ENCODE measurements around the gene ZNF678.
A peak's percentile ranks its signal among the peaks of the same experiment; 100 is the strongest.

Gene ZNF678

DNA sequence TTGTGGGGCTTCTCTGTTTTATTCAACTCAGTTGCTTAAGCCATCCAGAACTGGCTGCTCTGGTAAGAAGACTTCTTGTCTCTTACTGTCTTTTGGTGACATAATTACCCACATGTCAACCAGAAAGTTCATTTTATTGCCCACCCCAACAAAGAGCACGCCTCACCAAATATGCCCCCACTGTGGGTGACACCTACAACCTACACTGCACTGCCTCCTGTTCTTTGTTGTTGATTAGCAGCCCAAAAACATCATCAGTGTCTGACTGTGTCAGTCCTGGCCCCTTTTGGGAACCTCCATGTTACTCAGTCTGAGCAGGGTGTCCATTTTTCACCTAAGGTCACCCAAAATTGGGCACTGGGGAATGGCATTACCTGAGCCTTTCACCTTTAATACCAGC, 49.3 kb downstream of the ZNF678 start:
- Histone ChIP-seq H3K36me3 (ENCODE audit: insufficient read depth, low read length) (peaks cover 17% of the 10 kb centered on the region), H3K9me3 (ENCODE audit: low read length) (no peaks in the 10 kb centered on the region), H3K9ac (ENCODE audit: low read length) (no peak overlapping the region), H3K4me1 (ENCODE audit: insufficient read depth, low read length) (no peaks in the 10 kb centered on the region), H3K4me3 (ENCODE audit: low read depth in 1 of 2, low read length in 2 of 2) (no peak overlapping the region), H3K27ac (ENCODE audit: low read depth, low read length) (no peak overlapping the region), H3K27me3 (ENCODE audit: control insufficient read depth in 1 of 2, insufficient read depth in 2 of 2, low read length in 2 of 2) (no peaks in the 10 kb centered on the region)

GRCh38 chr1:227613526-227613925, 50.2 kb downstream of the ZNF678 start:
- no peaks in the 10 kb centered on the region for H3K27me3 ChIP-seq (ENCODE audit: control insufficient read depth in 1 of 2, insufficient read depth in 2 of 2, low read length in 2 of 2)
- H3K4me1 ChIP-seq (ENCODE audit: insufficient read depth, low read length): no peaks in the 10 kb centered on the region
- H3K36me3 ChIP-seq (ENCODE audit: insufficient read depth, low read length): peaks cover 22% of the 10 kb centered on the region
- H3K9me3 ChIP-seq (ENCODE audit: low read length): no peaks in the 10 kb centered on the region
- no peak overlapping the region for H3K4me3 ChIP-seq (ENCODE audit: low read depth in 1 of 2, low read length in 2 of 2)
- H3K27ac ChIP-seq (ENCODE audit: low read depth, low read length): no peak overlapping the region
- no peak overlapping the region for H3K9ac ChIP-seq (ENCODE audit: low read length)

- H3K27me3 ChIP-seq (ENCODE audit: control insufficient read depth in 1 of 2, insufficient read depth in 2 of 2, low read length in 2 of 2): no peaks in the 10 kb centered on the region
- no peaks in the 10 kb centered on the region for H3K9me3 ChIP-seq (ENCODE audit: low read length)
- peaks cover 5% of the 10 kb centered on the region for H3K36me3 ChIP-seq (ENCODE audit: insufficient read depth, low read length)
- H3K9ac ChIP-seq (ENCODE audit: low read length): no peak overlapping the region
- no peak overlapping the region for H3K27ac ChIP-seq (ENCODE audit: low read depth, low read length)
- H3K4me1 ChIP-seq (ENCODE audit: insufficient read depth, low read length): no peaks in the 10 kb centered on the region
- no peak overlapping the region for H3K4me3 ChIP-seq (ENCODE audit: low read depth in 1 of 2, low read length in 2 of 2)
Observed at GRCh38 chr1:227621211-227621610, 57.9 kb downstream of the ZNF678 start.

- H3K36me3 ChIP-seq (ENCODE audit: insufficient read depth, low read length): peaks cover 3% of the 10 kb centered on the region
- H3K27ac ChIP-seq (ENCODE audit: low read depth, low read length): no peak overlapping the region
- H3K9ac ChIP-seq (ENCODE audit: low read length): no peak overlapping the region
- H3K27me3 ChIP-seq (ENCODE audit: control insufficient read depth in 1 of 2, insufficient read depth in 2 of 2, low read length in 2 of 2): no peaks in the 10 kb centered on the region
- H3K4me1 ChIP-seq (ENCODE audit: insufficient read depth, low read length): no peaks in the 10 kb centered on the region
- H3K4me3 ChIP-seq (ENCODE audit: low read depth in 1 of 2, low read length in 2 of 2): no peak overlapping the region
- no peaks in the 10 kb centered on the region for H3K9me3 ChIP-seq (ENCODE audit: low read length)
Observed at GRCh38 chr1:227622739-227623475, 59.6 kb downstream of the ZNF678 start.

DNA sequence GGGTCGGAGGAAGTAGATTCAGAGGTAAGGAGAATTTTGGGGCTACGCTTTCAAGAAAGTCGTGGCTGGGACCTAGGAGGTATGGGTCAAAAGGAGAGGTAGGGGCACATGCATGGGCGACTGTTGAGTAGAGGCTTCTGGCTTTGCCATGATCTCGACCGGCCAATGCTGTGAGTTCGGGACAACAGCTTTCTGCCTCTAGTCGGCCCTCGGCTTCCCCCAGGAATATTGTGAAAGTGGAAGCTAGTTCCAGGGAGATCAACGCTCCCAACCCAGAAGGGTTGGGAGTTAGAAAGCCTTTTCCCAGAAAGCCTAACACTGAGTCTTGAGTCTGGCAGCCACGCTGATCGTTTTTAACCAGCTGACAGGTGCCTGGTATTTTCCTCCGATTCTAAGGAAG, 69.0 kb downstream of the ZNF678 start:
- H3K36me3 ChIP-seq (ENCODE audit: insufficient read depth, low read length): no peaks in the 10 kb centered on the region
- H3K27ac ChIP-seq (ENCODE audit: low read depth, low read length): no peak overlapping the region
- H3K9me3 ChIP-seq (ENCODE audit: low read length): peaks cover 9% of the 10 kb centered on the region
- no peaks in the 10 kb centered on the region for H3K4me1 ChIP-seq (ENCODE audit: insufficient read depth, low read length)
- no peaks in the 10 kb centered on the region for H3K27me3 ChIP-seq (ENCODE audit: control insufficient read depth in 1 of 2, insufficient read depth in 2 of 2, low read length in 2 of 2)
- H3K9ac ChIP-seq (ENCODE audit: low read length): no peak overlapping the region
- H3K4me3 ChIP-seq (ENCODE audit: low read depth in 1 of 2, low read length in 2 of 2): no peak overlapping the region

- H3K4me1 ChIP-seq (ENCODE audit: insufficient read depth, low read length): no peaks in the 10 kb centered on the region
- H3K36me3 ChIP-seq (ENCODE audit: insufficient read depth, low read length): no peaks in the 10 kb centered on the region
- H3K27me3 ChIP-seq (ENCODE audit: control insufficient read depth in 1 of 2, insufficient read depth in 2 of 2, low read length in 2 of 2): no peaks in the 10 kb centered on the region
- no peak overlapping the region for H3K4me3 ChIP-seq (ENCODE audit: low read depth in 1 of 2, low read length in 2 of 2)
- H3K9me3 ChIP-seq (ENCODE audit: low read length): peaks cover 18% of the 10 kb centered on the region
- H3K27ac ChIP-seq (ENCODE audit: low read depth, low read length): no peak overlapping the region
- H3K9ac ChIP-seq (ENCODE audit: low read length): no peak overlapping the region
Observed at GRCh38 chr1:227635596-227635995, 72.2 kb downstream of the ZNF678 start.

DNA sequence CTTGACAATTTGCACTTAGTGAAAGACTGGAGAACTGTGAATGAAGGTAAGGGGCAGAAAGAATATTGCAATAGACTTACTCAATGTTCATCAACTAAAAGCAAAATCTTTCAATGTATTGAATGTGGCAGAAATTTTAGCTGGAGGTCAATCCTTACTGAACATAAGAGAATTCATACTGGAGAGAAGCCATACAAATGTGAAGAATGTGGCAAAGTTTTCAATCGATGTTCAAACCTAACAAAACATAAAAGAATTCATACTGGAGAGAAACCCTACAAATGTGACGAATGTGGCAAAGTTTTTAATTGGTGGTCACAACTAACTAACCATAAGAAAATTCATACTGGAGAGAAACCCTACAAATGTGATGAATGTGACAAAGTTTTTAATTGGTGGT, 91.1 kb downstream of the ZNF678 start:
- peaks cover 20% of the 10 kb centered on the region for H3K36me3 ChIP-seq (ENCODE audit: insufficient read depth, low read length)
- H3K27ac ChIP-seq (ENCODE audit: low read depth, low read length): no peak overlapping the region
- H3K4me3 ChIP-seq (ENCODE audit: low read depth in 1 of 2, low read length in 2 of 2): no peak overlapping the region
- no peak overlapping the region for H3K9ac ChIP-seq (ENCODE audit: low read length)
- no peaks in the 10 kb centered on the region for H3K27me3 ChIP-seq (ENCODE audit: control insufficient read depth in 1 of 2, insufficient read depth in 2 of 2, low read length in 2 of 2)
- peaks cover 68% of the 10 kb centered on the region for H3K9me3 ChIP-seq (ENCODE audit: low read length)
- no peaks in the 10 kb centered on the region for H3K4me1 ChIP-seq (ENCODE audit: insufficient read depth, low read length)

DNA sequence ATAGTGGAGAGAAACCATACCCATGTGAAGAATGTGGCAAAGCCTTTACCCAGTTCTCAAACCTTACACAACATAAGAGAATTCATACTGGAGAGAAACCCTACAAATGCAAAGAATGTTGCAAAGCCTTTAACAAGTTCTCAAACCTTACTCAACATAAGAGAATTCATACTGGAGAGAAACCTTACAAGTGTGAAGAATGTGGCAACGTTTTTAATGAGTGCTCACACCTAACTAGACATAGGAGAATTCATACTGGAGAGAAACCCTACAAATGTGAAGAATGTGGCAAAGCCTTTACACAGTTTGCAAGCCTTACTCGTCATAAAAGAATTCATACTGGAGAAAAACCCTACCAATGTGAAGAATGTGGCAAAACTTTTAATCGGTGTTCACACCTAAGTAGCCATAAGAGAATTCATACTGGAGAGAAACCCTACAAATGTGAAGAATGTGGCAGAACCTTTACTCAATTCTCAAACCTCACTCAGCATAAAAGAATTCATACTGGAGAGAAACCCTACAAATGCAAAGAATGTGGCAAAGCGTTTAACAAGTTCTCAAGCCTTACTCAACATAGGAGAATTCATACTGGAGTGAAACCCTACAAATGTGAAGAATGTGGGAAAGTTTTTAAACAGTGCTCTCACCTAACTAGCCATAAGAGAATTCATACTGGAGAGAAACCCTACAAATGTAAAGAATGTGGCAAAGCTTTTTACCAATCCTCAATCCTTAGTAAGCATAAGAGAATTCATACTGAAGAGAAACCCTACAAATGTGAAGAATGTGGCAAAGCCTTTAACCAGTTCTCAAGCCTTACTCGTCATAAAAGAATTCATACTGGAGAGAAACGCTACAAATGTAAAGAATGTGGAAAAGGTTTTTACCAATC, 91.7 kb downstream of the ZNF678 start:
- Histone ChIP-seq H3K27ac (ENCODE audit: low read depth, low read length) (no peak overlapping the region), H3K4me1 (ENCODE audit: insufficient read depth, low read length) (no peaks in the 10 kb centered on the region), H3K9ac (ENCODE audit: low read length) (no peak overlapping the region), H3K9me3 (ENCODE audit: low read length) (peaks cover 68% of the 10 kb centered on the region), H3K4me3 (ENCODE audit: low read depth in 1 of 2, low read length in 2 of 2) (no peak overlapping the region), H3K36me3 (ENCODE audit: insufficient read depth, low read length) (peaks cover 20% of the 10 kb centered on the region), H3K27me3 (ENCODE audit: control insufficient read depth in 1 of 2, insufficient read depth in 2 of 2, low read length in 2 of 2) (no peaks in the 10 kb centered on the region)

DNA sequence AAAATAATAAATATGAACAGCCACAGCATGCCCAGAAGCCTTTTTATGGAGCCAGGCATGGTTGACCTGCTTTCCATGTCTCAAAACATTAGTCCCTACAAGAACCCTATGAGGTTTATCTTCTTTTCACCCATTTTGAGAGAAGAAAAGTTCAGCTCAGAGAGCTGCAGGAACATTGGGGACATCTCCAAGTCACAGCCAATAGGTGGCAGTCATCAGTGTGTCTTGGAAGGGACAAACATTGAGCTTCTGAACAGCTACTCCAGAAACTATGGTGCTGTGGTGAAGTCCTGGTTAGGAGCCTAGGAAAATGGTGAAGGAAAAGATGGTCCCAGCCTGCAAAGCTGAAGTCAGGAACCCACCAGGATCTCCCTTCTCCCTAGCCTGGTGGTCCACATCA, 98.1 kb downstream of the ZNF678 start:
- H3K36me3 ChIP-seq (ENCODE audit: insufficient read depth, low read length): no peaks in the 10 kb centered on the region

GRCh38 chr1:227662933-227663332, 99.6 kb downstream of the ZNF678 start:
- Histone ChIP-seq H3K36me3 (ENCODE audit: insufficient read depth, low read length) (no peaks in the 10 kb centered on the region), H3K27ac (ENCODE audit: low read depth, low read length) (no peak overlapping the region), H3K9me3 (ENCODE audit: low read length) (peaks cover 46% of the 10 kb centered on the region), H3K9ac (ENCODE audit: low read length) (no peak overlapping the region), H3K4me1 (ENCODE audit: insufficient read depth, low read length) (no peaks in the 10 kb centered on the region), H3K4me3 (ENCODE audit: low read depth in 1 of 2, low read length in 2 of 2) (no peak overlapping the region), H3K27me3 (ENCODE audit: control insufficient read depth in 1 of 2, insufficient read depth in 2 of 2, low read length in 2 of 2) (no peaks in the 10 kb centered on the region)

More for the DNA sequence above, 98.1 kb downstream of the ZNF678 start:
- H3K27ac ChIP-seq (ENCODE audit: low read depth, low read length): no peak overlapping the region
- H3K9me3 ChIP-seq (ENCODE audit: low read length): peaks cover 53% of the 10 kb centered on the region
- H3K9ac ChIP-seq (ENCODE audit: low read length): no peak overlapping the region
- no peaks in the 10 kb centered on the region for H3K4me1 ChIP-seq (ENCODE audit: insufficient read depth, low read length)
- H3K27me3 ChIP-seq (ENCODE audit: control insufficient read depth in 1 of 2, insufficient read depth in 2 of 2, low read length in 2 of 2): no peaks in the 10 kb centered on the region
- peak overlapping the region in 1 of 2 donors; percentile 12 for H3K4me3 ChIP-seq (ENCODE audit: low read depth in 1 of 2, low read length in 2 of 2)

GRCh38 chr1:227666286-227666685, 102.9 kb downstream of the ZNF678 start:
- no peak overlapping the region for H3K4me3 ChIP-seq (ENCODE audit: low read depth in 1 of 2, low read length in 2 of 2)
- peaks cover 35% of the 10 kb centered on the region for H3K9me3 ChIP-seq (ENCODE audit: low read length)
- no peak overlapping the region for H3K9ac ChIP-seq (ENCODE audit: low read length)
- H3K4me1 ChIP-seq (ENCODE audit: insufficient read depth, low read length): no peaks in the 10 kb centered on the region
- no peak overlapping the region for H3K27ac ChIP-seq (ENCODE audit: low read depth, low read length)
- no peaks in the 10 kb centered on the region for H3K27me3 ChIP-seq (ENCODE audit: control insufficient read depth in 1 of 2, insufficient read depth in 2 of 2, low read length in 2 of 2)
- no peaks in the 10 kb centered on the region for H3K36me3 ChIP-seq (ENCODE audit: insufficient read depth, low read length)

All from muscle layer of colon (tissue), 2 donors.